WTC11 (cell line): ENCODE results near the gene TXNDC5. TPM values are rescaled to one million over a fixed set of nuclear protein-coding genes. Genes with fewer than 3 reads are reported as not detected.
A peak's percentile ranks its signal among the peaks of the same experiment; 100 is the strongest.

ENCODE experiments used
- ATAC-seq: fragments of 200-7000 bp; cut with Tn5 transposase; 2 replicates; pipeline ENCODE4 v1.10.0; 2021; ENCODE audit warnings: mild to moderate bottlenecking, moderate library complexity
- Bru-seq: library from RNA; stranded (reverse); fragments of 400-500 nt; gene quantifications from one replicate; lab custom pipeline; 2021; lab: Mats Ljungman, UMichigan
- CTCF ChIA-PET: fragments of 300-600 bp; sonication (Branson Sonifier 250); formaldehyde crosslinking; loops from one replicate; lab custom pipeline; 2021; ENCODE audit warnings: antibody characterized with exemption; lab: Charles Lee
- POLR2A ChIA-PET: fragments of 350-600 bp; sonication (Branson Sonifier 250); formaldehyde crosslinking; loops from one replicate; lab custom pipeline; 2021; ENCODE audit warnings: antibody characterized with exemption; lab: Charles Lee
- DNase-seq: peaks from one replicate; pipeline ENCODE4 v3.0.0; 2021; ENCODE audit warnings: low spot score
- H3K27ac Mint-ChIP-seq: 2 replicates; pipeline ENCODE4 v1.8.0; 2021; ENCODE audit warnings: mixed read lengths
- H3K27me3 Mint-ChIP-seq: 2 replicates; pipeline ENCODE4 v1.8.0; 2021; ENCODE audit warnings: low read depth, mild to moderate bottlenecking, moderate library complexity, mixed read lengths
- H3K36me3 Mint-ChIP-seq: 2 replicates; pipeline ENCODE4 v1.8.0; 2021; ENCODE audit warnings: mixed read lengths
- H3K4me1 Mint-ChIP-seq: 2 replicates; pipeline ENCODE4 v1.8.0; 2022; ENCODE audit warnings: mixed read lengths
- H3K4me3 Mint-ChIP-seq: 2 replicates; pipeline ENCODE4 v1.8.0; 2021; ENCODE audit warnings: mild to moderate bottlenecking, moderate library complexity, mixed read lengths
- H3K9me3 Mint-ChIP-seq: 2 replicates; pipeline ENCODE4 v1.8.0; 2021; ENCODE audit warnings: mixed read lengths
- ARID4B ChIP-seq: sonication (generic); formaldehyde crosslinking; IDR thresholded peaks from 2 replicates; pipeline ENCODE4 v1.8.0; 2023; ENCODE audit warnings: missing genetic modification reagents, mild to moderate bottlenecking, borderline replicate concordance
- ATF1 ChIP-seq: sonication (generic); formaldehyde crosslinking; IDR thresholded peaks from 2 replicates; pipeline ENCODE4 v1.8.1; 2023; ENCODE audit warnings: mild to moderate bottlenecking, moderate library complexity, missing genetic modification reagents
- ATF3 ChIP-seq: sonication (generic); formaldehyde crosslinking; conservative IDR thresholded peaks from 2 replicates; pipeline ENCODE4 v1.8.1; 2022; ENCODE audit warnings: mild to moderate bottlenecking, missing genetic modification reagents
- ETV6 ChIP-seq: sonication (generic); formaldehyde crosslinking; IDR thresholded peaks from 2 replicates; pipeline ENCODE4 v1.8.1; 2022; ENCODE audit warnings: mild to moderate bottlenecking, missing genetic modification reagents
- FOXK1 ChIP-seq: sonication (generic); formaldehyde crosslinking; IDR thresholded peaks from 2 replicates; pipeline ENCODE4 v1.8.0; 2022; ENCODE audit warnings: mild to moderate bottlenecking, moderate library complexity, missing genetic modification reagents
- GABPB1 ChIP-seq: sonication (generic); formaldehyde crosslinking; IDR thresholded peaks from 2 replicates; pipeline ENCODE4 v1.8.1; 2023; ENCODE audit warnings: mild to moderate bottlenecking, missing genetic modification reagents
- GTF2I ChIP-seq: fragments of 250-450 bp; sonication (Bioruptor Pico); conservative IDR thresholded peaks from 2 replicates; pipeline ENCODE4 v1.4.0; 2021; ENCODE audit warnings: mild to moderate bottlenecking
- HMGXB4 ChIP-seq: sonication (generic); formaldehyde crosslinking; IDR thresholded peaks from 2 replicates; pipeline ENCODE4 v1.8.1; 2023; ENCODE audit warnings: mild to moderate bottlenecking, moderate library complexity, missing genetic modification reagents
- MAX ChIP-seq: sonication (generic); formaldehyde crosslinking; IDR thresholded peaks from 2 replicates; pipeline ENCODE4 v1.8.0; 2022; ENCODE audit warnings: mild to moderate bottlenecking, missing genetic modification reagents
- NR2C2 ChIP-seq: sonication (generic); formaldehyde crosslinking; IDR thresholded peaks from 2 replicates; pipeline ENCODE4 v1.8.0; 2022; ENCODE audit warnings: mild to moderate bottlenecking, missing genetic modification reagents
- RORB ChIP-seq: fragments of 250-450 bp; sonication (Bioruptor Pico); IDR thresholded peaks from 2 replicates; pipeline ENCODE4 v1.9.0; 2021; ENCODE audit warnings: mild to moderate bottlenecking
- SP1 ChIP-seq: sonication (generic); formaldehyde crosslinking; conservative IDR thresholded peaks from 2 replicates; pipeline ENCODE4 v1.8.1; 2022; ENCODE audit warnings: missing genetic modification reagents
- TEAD4 ChIP-seq: sonication (generic); formaldehyde crosslinking; IDR thresholded peaks from 2 replicates; pipeline ENCODE4 v1.8.0; 2022; ENCODE audit warnings: mild to moderate bottlenecking, missing genetic modification reagents
- ZNF121 ChIP-seq: sonication (generic); formaldehyde crosslinking; IDR thresholded peaks from 2 replicates; pipeline ENCODE4 v1.8.0; 2023; ENCODE audit warnings: missing genetic modification reagents
- ZNF138 ChIP-seq: sonication (generic); formaldehyde crosslinking; conservative IDR thresholded peaks from 2 replicates; pipeline ENCODE4 v1.8.1; 2022; ENCODE audit warnings: mild to moderate bottlenecking, moderate library complexity, missing genetic modification reagents
- ZNF219 ChIP-seq: sonication (generic); formaldehyde crosslinking; IDR thresholded peaks from 2 replicates; pipeline ENCODE4 v1.8.0; 2023; ENCODE audit warnings: missing genetic modification reagents, mild to moderate bottlenecking, borderline replicate concordance
- long read RNA-seq, 3 experiments: library from RNA in 1 of 3; library from capped mRNA in 1 of 3; library from polyadenylated mRNA in 1 of 3; unstranded in 2 of 3; stranded (forward) in 1 of 3; transcript quantifications; one replicate each; pipeline ENCODE4 v2.0.0, GENCODE V29; 2021
- total RNA-seq: library from RNA; stranded (reverse); gene quantifications from 3 replicates; pipeline ENCODE4 v1.2.3, GENCODE V29; 2021

Gene TXNDC5
- total RNA-seq (141 to 149 TPM (median 147 TPM) in 3 replicates), Bru-seq, nascent RNA (percentile 69 among the genes with signal in this experiment)
- long read RNA-seq, experiment 1, transcript TXNDC5-201 (10 exons, 2,964 nt): major isoform, 971 of 1,137 reads
- long read RNA-seq, experiment 1, transcript TXNDC5-202 (4 exons, 2,704 nt): minor isoform, 14 of 1,137 reads
- long read RNA-seq, experiment 1, partial matches to known transcripts: 103 of 1,137 reads
- long read RNA-seq, experiment 1, other reads (novel, unspliced or antisense): 46 of 1,137 reads
- long read RNA-seq, experiment 2, transcript TXNDC5-201 (10 exons, 2,964 nt): major isoform, 145 of 250 reads
- long read RNA-seq, experiment 2, transcript TXNDC5-202 (4 exons, 2,704 nt): minor isoform, 9 of 250 reads
- long read RNA-seq, experiment 2, partial matches to known transcripts: 10 of 250 reads
- long read RNA-seq, experiment 2, other reads (novel, unspliced or antisense): 85 of 250 reads
- long read RNA-seq, experiment 3, partial matches to known transcripts: 1 of 6 reads
- long read RNA-seq, experiment 3, other reads (novel, unspliced or antisense): 4 of 6 reads

- DNase-seq (peak; percentile 73), ATAC-seq (peak; percentile 75)
- Mint-ChIP-seq H3K4me3 (peak within 1 kb of the TSS; percentile 77), H3K9me3 (no peaks in the 10 kb centered on the region), H3K27me3 (no peaks in the 10 kb centered on the region; the same call in 1 of the 2 replicates), H3K4me1 (peaks cover 9% of the 10 kb centered on the region), H3K27ac (peak within 1 kb of the TSS; percentile 44), H3K36me3 (no peaks in the 10 kb centered on the region)
- no peak for TF ChIP-seq ZNF121
- TF ChIP-seq GABPB1: peak; percentile 65; the same call in 1 of the 2 replicates
- peak; percentile 59; the same call in 1 of the 2 replicates for TF ChIP-seq ARID4B (CRISPR knock-in tag)
- peak; percentile 60; the same call in 1 of the 2 replicates for TF ChIP-seq HMGXB4
- TF ChIP-seq ATF1: 0 out of 2 replicates have a peak, but pooled peaks have one; percentile 36
- TF ChIP-seq GTF2I (CRISPR knock-in tag): no peak
- 0 out of 2 replicates have a peak, but pooled peaks have one; percentile 27 for TF ChIP-seq FOXK1 (CRISPR knock-in tag)
- peak; percentile 59; the same call in 1 of the 2 replicates for TF ChIP-seq MAX
- peak; percentile 12; the same call in 1 of the 2 replicates for TF ChIP-seq SP1 (CRISPR knock-in tag)
- no peak for TF ChIP-seq RORB
- no peak for TF ChIP-seq ZNF138 (CRISPR knock-in tag)
- peak; percentile 76 for TF ChIP-seq ETV6 (CRISPR knock-in tag)
- CTCF ChIA-PET: interaction anchor here (0.9 to 1.3 kb wide), 3 partner anchors 11 to 188 kb away, joined by 3 to 7 read pairs (median 4); no protein-coding TSS in a partner anchor
- POLR2A ChIA-PET: no interaction called here
These were observed at the start of gene TXNDC5 for GRCh38 chr6:7910654-7911344. TSS of gene TXNDC5 (minus strand) at chr6:7910788. CDS start at chr6:7910776, 12 bp downstream.

- TF ChIP-seq TEAD4 (no peak), ZNF219 (CRISPR knock-in tag) (no peak), ATF3 (CRISPR knock-in tag) (no peak), NR2C2 (CRISPR knock-in tag) (no peak)
- ATAC-seq: no peak
- H3K9me3 Mint-ChIP-seq: peaks cover 7% of the 10 kb centered on the region
- no peak overlapping the region for H3K4me3 Mint-ChIP-seq
- no peaks in the 10 kb centered on the region for H3K27me3 Mint-ChIP-seq
- no peaks in the 10 kb centered on the region for H3K4me1 Mint-ChIP-seq
- no peaks in the 10 kb centered on the region for H3K36me3 Mint-ChIP-seq
- ChIA-PET CTCF (no interaction called here), POLR2A (no interaction called here)
- DNase-seq: no peak
- no peak overlapping the region for H3K27ac Mint-ChIP-seq
These were observed 49.6 kb upstream of the TXNDC5 start for GRCh38 chr6:7960141-7960540.
